WTC11 (cell line): ENCODE measurements around the gene PTPRK. TPM values are rescaled to one million over a fixed set of nuclear protein-coding genes. Genes with fewer than 3 reads are reported as not detected.

Experiments used
- ATAC-seq: fragments of 200-7000 bp; cut with Tn5 transposase; 2 replicates; pipeline ENCODE4 v1.10.0; 2021; ENCODE audit warnings: mild to moderate bottlenecking, moderate library complexity
- CTCF ChIA-PET: fragments of 300-600 bp; sonication (Branson Sonifier 250); formaldehyde crosslinking; loops from one replicate; lab custom pipeline; 2021; ENCODE audit warnings: antibody characterized with exemption; lab: Charles Lee
- POLR2A ChIA-PET: fragments of 350-600 bp; sonication (Branson Sonifier 250); formaldehyde crosslinking; loops from one replicate; lab custom pipeline; 2021; ENCODE audit warnings: antibody characterized with exemption; lab: Charles Lee
- DNase-seq: peaks from one replicate; pipeline ENCODE4 v3.0.0; 2021; ENCODE audit warnings: low spot score
- H3K27ac Mint-ChIP-seq: 2 replicates; pipeline ENCODE4 v1.8.0; 2021; ENCODE audit warnings: mixed read lengths
- H3K27me3 Mint-ChIP-seq: 2 replicates; pipeline ENCODE4 v1.8.0; 2021; ENCODE audit warnings: low read depth, mild to moderate bottlenecking, moderate library complexity, mixed read lengths
- H3K36me3 Mint-ChIP-seq: 2 replicates; pipeline ENCODE4 v1.8.0; 2021; ENCODE audit warnings: mixed read lengths
- H3K4me1 Mint-ChIP-seq: 2 replicates; pipeline ENCODE4 v1.8.0; 2022; ENCODE audit warnings: mixed read lengths
- H3K4me3 Mint-ChIP-seq: 2 replicates; pipeline ENCODE4 v1.8.0; 2021; ENCODE audit warnings: mild to moderate bottlenecking, moderate library complexity, mixed read lengths
- H3K9me3 Mint-ChIP-seq: 2 replicates; pipeline ENCODE4 v1.8.0; 2021; ENCODE audit warnings: mixed read lengths
- CDX4 ChIP-seq: fragments of 250-450 bp; sonication (Bioruptor Pico); IDR thresholded peaks from 2 replicates; pipeline ENCODE4 v1.9.0; 2021; ENCODE audit warnings: moderate library complexity, mild to moderate bottlenecking, inconsistent platforms, borderline replicate concordance
- FOXJ3 ChIP-seq: sonication (generic); formaldehyde crosslinking; IDR thresholded peaks from 2 replicates; pipeline ENCODE4 v1.9.0; 2021; ENCODE audit warnings: missing genetic modification reagents, mild to moderate bottlenecking, borderline replicate concordance
- HMGA2 ChIP-seq: fragments of 250-450 bp; sonication (Bioruptor Pico); IDR thresholded peaks from 2 replicates; pipeline ENCODE4 v1.4.0; 2021; ENCODE audit warnings: mild to moderate bottlenecking, moderate library complexity
- IRF2 ChIP-seq: sonication (generic); formaldehyde crosslinking; IDR thresholded peaks from 2 replicates; pipeline ENCODE4 v1.8.0; 2022; ENCODE audit warnings: low read depth, missing genetic modification reagents, borderline replicate concordance
- KAT7 ChIP-seq: sonication (generic); formaldehyde crosslinking; IDR thresholded peaks from 2 replicates; pipeline ENCODE4 v1.8.1; 2023; ENCODE audit warnings: missing genetic modification reagents, mild to moderate bottlenecking, borderline replicate concordance
- NFE2L1 ChIP-seq: sonication (generic); formaldehyde crosslinking; IDR thresholded peaks from 2 replicates; pipeline ENCODE4 v1.8.1; 2023; ENCODE audit warnings: missing genetic modification reagents
- NFYB ChIP-seq: sonication (generic); formaldehyde crosslinking; conservative IDR thresholded peaks from 2 replicates; pipeline ENCODE4 v1.8.0; 2022; ENCODE audit warnings: low read depth, missing genetic modification reagents
- NR1H2 ChIP-seq: sonication (generic); formaldehyde crosslinking; IDR thresholded peaks from 2 replicates; pipeline ENCODE4 v1.9.0; 2021; ENCODE audit warnings: mild to moderate bottlenecking, moderate library complexity, missing genetic modification reagents
- NR2C2 ChIP-seq: sonication (generic); formaldehyde crosslinking; IDR thresholded peaks from 2 replicates; pipeline ENCODE4 v1.8.0; 2022; ENCODE audit warnings: mild to moderate bottlenecking, missing genetic modification reagents
- PRDM15 ChIP-seq: sonication (generic); formaldehyde crosslinking; IDR thresholded peaks from 2 replicates; pipeline ENCODE4 v1.8.0; 2022; ENCODE audit warnings: missing genetic modification reagents
- PREB ChIP-seq: sonication (generic); formaldehyde crosslinking; IDR thresholded peaks from 2 replicates; pipeline ENCODE4 v1.8.1; 2022; ENCODE audit warnings: mild to moderate bottlenecking, missing genetic modification reagents, moderate library complexity, borderline replicate concordance
- RELA ChIP-seq: sonication (generic); formaldehyde crosslinking; IDR thresholded peaks from 2 replicates; pipeline ENCODE4 v1.8.1; 2022; ENCODE audit warnings: missing genetic modification reagents, mild to moderate bottlenecking, borderline replicate concordance
- RORB ChIP-seq: fragments of 250-450 bp; sonication (Bioruptor Pico); IDR thresholded peaks from 2 replicates; pipeline ENCODE4 v1.9.0; 2021; ENCODE audit warnings: mild to moderate bottlenecking
- STAT6 ChIP-seq: sonication (generic); formaldehyde crosslinking; conservative IDR thresholded peaks from 2 replicates; pipeline ENCODE4 v1.8.1; 2023; ENCODE audit warnings: mild to moderate bottlenecking, low read depth, missing genetic modification reagents, moderate library complexity
- TEAD1 ChIP-seq: sonication (generic); formaldehyde crosslinking; IDR thresholded peaks from 2 replicates; pipeline ENCODE4 v1.8.0; 2022; ENCODE audit warnings: mild to moderate bottlenecking, missing genetic modification reagents
- TEAD4 ChIP-seq: sonication (generic); formaldehyde crosslinking; IDR thresholded peaks from 2 replicates; pipeline ENCODE4 v1.8.0; 2022; ENCODE audit warnings: mild to moderate bottlenecking, missing genetic modification reagents
- ZBTB43 ChIP-seq: sonication (generic); formaldehyde crosslinking; IDR thresholded peaks from 2 replicates; pipeline ENCODE4 v1.8.1; 2023; ENCODE audit warnings: mild to moderate bottlenecking, missing genetic modification reagents
- total RNA-seq: library from RNA; stranded (reverse); gene quantifications from 3 replicates; pipeline ENCODE4 v1.2.3, GENCODE V29; 2021
- TF ChIP-seq, protein P1 (sequence below): sonication (generic); formaldehyde crosslinking; IDR thresholded peaks from 2 replicates; pipeline ENCODE4 v1.8.0; 2022; ENCODE audit warnings: mild to moderate bottlenecking, missing genetic modification reagents
- TF ChIP-seq, protein P2 (sequence below): fragments of 250-450 bp; sonication (Bioruptor Pico); IDR thresholded peaks from 2 replicates; pipeline ENCODE4 v2.1.2; 2022; ENCODE audit warnings: mild to moderate bottlenecking, moderate library complexity
- TF ChIP-seq, protein P3 (sequence below): fragments of 250-450 bp; sonication (Bioruptor Pico); IDR thresholded peaks from 2 replicates; pipeline ENCODE4 v1.8.0; 2021; ENCODE audit warnings: mild to moderate bottlenecking
- TF ChIP-seq, protein P4 (sequence below): fragments of 200-600 bp; IDR thresholded peaks from 2 replicates; pipeline ENCODE4 v1.8.0; 2022; ENCODE audit warnings: antibody characterized with exemption

Gene PTPRK
- total RNA-seq, 1 experiment from 2014 or later = 44.8 TPM

GRCh38 chr6:128029826-128030225 is 490.6 kb downstream of the PTPRK start (continued):
- TF ChIP-seq PRDM15 = no peak
- TF ChIP-seq, all 79 proteins: peak for 0

- no peak for ATAC-seq
- DNase-seq = no peak
- Mint-ChIP-seq H3K27me3 (no peaks in the 10 kb centered on the region), H3K4me3 (no peak overlapping the region), H3K4me1 (peaks cover 27% of the 10 kb centered on the region), H3K27ac (no peak overlapping the region), H3K36me3 (no peaks in the 10 kb centered on the region), H3K9me3 (no peaks in the 10 kb centered on the region)
- ChIA-PET CTCF (no interaction called here), POLR2A (no interaction called here)
- TF ChIP-seq FOXJ3 (CRISPR knock-in tag) = no peak
- no peak for TF ChIP-seq HMGA2
- no peak for TF ChIP-seq KAT7 (CRISPR knock-in tag)
- TF ChIP-seq, protein P1, sequence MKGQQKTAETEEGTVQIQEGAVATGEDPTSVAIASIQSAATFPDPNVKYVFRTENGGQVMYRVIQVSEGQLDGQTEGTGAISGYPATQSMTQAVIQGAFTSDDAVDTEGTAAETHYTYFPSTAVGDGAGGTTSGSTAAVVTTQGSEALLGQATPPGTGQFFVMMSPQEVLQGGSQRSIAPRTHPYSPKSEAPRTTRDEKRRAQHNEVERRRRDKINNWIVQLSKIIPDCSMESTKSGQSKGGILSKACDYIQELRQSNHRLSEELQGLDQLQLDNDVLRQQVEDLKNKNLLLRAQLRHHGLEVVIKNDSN = no peak
- no peak for TF ChIP-seq PREB (CRISPR knock-in tag)
- TF ChIP-seq NR2C2 (CRISPR knock-in tag) = no peak
- TF ChIP-seq, protein P2, sequence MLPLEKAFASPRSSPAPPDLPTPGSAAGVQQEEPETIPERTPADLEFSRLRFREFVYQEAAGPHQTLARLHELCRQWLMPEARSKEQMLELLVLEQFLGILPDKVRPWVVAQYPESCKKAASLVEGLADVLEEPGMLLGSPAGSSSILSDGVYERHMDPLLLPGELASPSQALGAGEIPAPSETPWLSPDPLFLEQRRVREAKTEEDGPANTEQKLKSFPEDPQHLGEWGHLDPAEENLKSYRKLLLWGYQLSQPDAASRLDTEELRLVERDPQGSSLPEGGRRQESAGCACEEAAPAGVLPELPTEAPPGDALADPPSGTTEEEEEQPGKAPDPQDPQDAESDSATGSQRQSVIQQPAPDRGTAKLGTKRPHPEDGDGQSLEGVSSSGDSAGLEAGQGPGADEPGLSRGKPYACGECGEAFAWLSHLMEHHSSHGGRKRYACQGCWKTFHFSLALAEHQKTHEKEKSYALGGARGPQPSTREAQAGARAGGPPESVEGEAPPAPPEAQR (CRISPR knock-in tag) = no peak
- no peak for TF ChIP-seq TEAD4
- no peak for TF ChIP-seq ZBTB43 (CRISPR knock-in tag)
- no peak for TF ChIP-seq NFE2L1 (CRISPR knock-in tag)
- TF ChIP-seq CDX4 (CRISPR knock-in tag) = no peak
- TF ChIP-seq IRF2 (CRISPR knock-in tag) = no peak
- TF ChIP-seq STAT6 (CRISPR knock-in tag) = no peak
- TF ChIP-seq, protein P3, sequence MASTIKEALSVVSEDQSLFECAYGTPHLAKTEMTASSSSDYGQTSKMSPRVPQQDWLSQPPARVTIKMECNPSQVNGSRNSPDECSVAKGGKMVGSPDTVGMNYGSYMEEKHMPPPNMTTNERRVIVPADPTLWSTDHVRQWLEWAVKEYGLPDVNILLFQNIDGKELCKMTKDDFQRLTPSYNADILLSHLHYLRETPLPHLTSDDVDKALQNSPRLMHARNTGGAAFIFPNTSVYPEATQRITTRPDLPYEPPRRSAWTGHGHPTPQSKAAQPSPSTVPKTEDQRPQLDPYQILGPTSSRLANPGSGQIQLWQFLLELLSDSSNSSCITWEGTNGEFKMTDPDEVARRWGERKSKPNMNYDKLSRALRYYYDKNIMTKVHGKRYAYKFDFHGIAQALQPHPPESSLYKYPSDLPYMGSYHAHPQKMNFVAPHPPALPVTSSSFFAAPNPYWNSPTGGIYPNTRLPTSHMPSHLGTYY (CRISPR knock-in tag) = no peak
- TF ChIP-seq, protein P4, sequence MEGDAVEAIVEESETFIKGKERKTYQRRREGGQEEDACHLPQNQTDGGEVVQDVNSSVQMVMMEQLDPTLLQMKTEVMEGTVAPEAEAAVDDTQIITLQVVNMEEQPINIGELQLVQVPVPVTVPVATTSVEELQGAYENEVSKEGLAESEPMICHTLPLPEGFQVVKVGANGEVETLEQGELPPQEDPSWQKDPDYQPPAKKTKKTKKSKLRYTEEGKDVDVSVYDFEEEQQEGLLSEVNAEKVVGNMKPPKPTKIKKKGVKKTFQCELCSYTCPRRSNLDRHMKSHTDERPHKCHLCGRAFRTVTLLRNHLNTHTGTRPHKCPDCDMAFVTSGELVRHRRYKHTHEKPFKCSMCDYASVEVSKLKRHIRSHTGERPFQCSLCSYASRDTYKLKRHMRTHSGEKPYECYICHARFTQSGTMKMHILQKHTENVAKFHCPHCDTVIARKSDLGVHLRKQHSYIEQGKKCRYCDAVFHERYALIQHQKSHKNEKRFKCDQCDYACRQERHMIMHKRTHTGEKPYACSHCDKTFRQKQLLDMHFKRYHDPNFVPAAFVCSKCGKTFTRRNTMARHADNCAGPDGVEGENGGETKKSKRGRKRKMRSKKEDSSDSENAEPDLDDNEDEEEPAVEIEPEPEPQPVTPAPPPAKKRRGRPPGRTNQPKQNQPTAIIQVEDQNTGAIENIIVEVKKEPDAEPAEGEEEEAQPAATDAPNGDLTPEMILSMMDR = no peak
- no peak for TF ChIP-seq RORB (CRISPR knock-in tag)
- TF ChIP-seq NR1H2 (CRISPR knock-in tag) = no peak
- no peak for TF ChIP-seq RELA (CRISPR knock-in tag)
- no peak for TF ChIP-seq NFYB (CRISPR knock-in tag)
- TF ChIP-seq TEAD1 = no peak
These were observed 492.2 kb downstream of the PTPRK start for GRCh38 chr6:128028183-128028582.
